ENCODE data around the gene CCDC174. TPM values are rescaled to one million over a fixed set of nuclear protein-coding genes. Genes with fewer than 3 reads are reported as not detected.

CCDC174 gene
- total RNA-seq, 1 experiment from 2014 or later, result 16.0 TPM

DNA sequence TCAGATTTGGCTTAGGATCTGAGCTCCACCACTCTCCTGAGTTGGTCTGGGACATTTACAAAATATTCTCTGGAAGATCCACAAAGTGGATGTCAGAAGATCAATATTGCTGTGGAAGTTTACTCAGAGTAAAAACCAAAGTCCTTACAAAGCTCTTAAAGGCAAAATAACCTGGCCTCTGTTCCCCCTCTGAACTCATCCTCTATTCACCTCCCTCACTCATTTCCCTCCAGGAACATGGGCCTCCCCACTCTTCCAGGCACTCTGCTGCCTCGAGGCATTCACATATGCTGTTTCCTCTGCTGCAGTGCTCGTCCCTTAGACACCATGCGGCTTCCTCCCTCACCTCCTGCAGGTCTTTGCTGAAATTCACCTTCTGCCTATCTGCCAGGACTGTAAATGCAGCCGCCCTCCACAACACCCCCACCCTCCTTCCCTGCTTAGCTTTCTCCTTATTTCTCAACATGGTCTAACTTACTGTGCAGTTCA lies 19.1 kb upstream of the CCDC174 start:
- Mint-ChIP-seq H3K4me1 (peaks cover 7% of the 10 kb centered on the region), H3K36me3 (no peaks in the 10 kb centered on the region), H3K27ac (no peak overlapping the region), H3K27me3 (ENCODE audit: low read depth) (peaks cover 14% of the 10 kb centered on the region), H3K4me3 (no peak overlapping the region), H3K9me3 (peaks cover 9% of the 10 kb centered on the region)
- no peak for DNase-seq (ENCODE audit: low spot score)
- POLR2A ChIA-PET, result no interaction called here
- CTCF ChIA-PET, result interaction anchor here (1.1 to 2.4 kb wide), 8 partner anchors 10 to 288 kb away, joined by 3 to 8 read pairs (median 6); no protein-coding TSS in a partner anchor
- peak; percentile 52 for ATAC-seq
- TF ChIP-seq GRHL2 (CRISPR knock-in tag; IDR thresholded peaks at IDR 0.05; ENCODE audit: insufficient replicate concordance, severe bottlenecking) (no peak), TCF7 (CRISPR knock-in tag; IDR thresholded peaks at IDR 0.05; ENCODE audit: low read depth) (no peak), PRRX2 (CRISPR knock-in tag; IDR thresholded peaks at IDR 0.05) (no peak), NFE2L1 (CRISPR knock-in tag; IDR thresholded peaks at IDR 0.05) (no peak)

DNA sequence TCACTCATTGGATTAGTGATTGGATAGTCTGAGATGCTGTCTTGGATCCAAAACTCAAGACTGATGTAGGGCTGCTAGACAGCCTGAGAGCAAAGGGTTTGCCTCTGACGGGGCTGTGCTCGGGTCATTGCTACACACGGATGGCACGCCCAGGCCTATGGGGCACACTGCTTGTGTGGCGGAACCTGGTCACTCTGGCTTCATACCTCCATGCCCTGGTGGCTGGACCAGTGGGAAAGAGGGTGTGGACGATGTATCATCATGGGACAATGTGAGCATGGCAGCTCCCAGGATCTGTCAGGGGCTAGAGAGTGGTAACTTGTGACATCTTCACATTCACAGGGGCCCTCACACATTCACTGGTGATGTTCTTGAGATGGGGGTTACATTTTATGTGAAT lies 18.1 kb upstream of the CCDC174 start:
- H3K4me1 Mint-ChIP-seq, result peaks cover 7% of the 10 kb centered on the region
- CTCF ChIA-PET, result interaction anchor here (0.6 to 2.2 kb wide), 6 partner anchors 9 to 148 kb away, joined by 3 to 6 read pairs (median 3); no protein-coding TSS in a partner anchor
- no peak for ATAC-seq

More for the DNA sequence above, 18.1 kb upstream of the CCDC174 start:
- DNase-seq (ENCODE audit: low spot score), result no peak
- TF ChIP-seq, protein P1, sequence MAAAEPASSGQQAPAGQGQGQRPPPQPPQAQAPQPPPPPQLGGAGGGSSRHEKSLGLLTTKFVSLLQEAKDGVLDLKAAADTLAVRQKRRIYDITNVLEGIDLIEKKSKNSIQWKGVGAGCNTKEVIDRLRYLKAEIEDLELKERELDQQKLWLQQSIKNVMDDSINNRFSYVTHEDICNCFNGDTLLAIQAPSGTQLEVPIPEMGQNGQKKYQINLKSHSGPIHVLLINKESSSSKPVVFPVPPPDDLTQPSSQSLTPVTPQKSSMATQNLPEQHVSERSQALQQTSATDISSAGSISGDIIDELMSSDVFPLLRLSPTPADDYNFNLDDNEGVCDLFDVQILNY (CRISPR knock-in tag; IDR thresholded peaks at IDR 0.05), result no peak
- TF ChIP-seq RELA (CRISPR knock-in tag; IDR thresholded peaks at IDR 0.05; ENCODE audit: borderline replicate concordance) (no peak), CREB1 (CRISPR knock-in tag; IDR thresholded peaks at IDR 0.05) (no peak), ZNF396 (CRISPR knock-in tag; IDR thresholded peaks at IDR 0.05; ENCODE audit: borderline replicate concordance) (no peak), GTF2I (CRISPR knock-in tag; conservative IDR thresholded peaks at IDR 0.05) (no peak), CBFB (CRISPR knock-in tag; IDR thresholded peaks at IDR 0.05; ENCODE audit: low read depth) (no peak), NFYB (CRISPR knock-in tag; conservative IDR thresholded peaks at IDR 0.05; ENCODE audit: low read depth) (no peak), SOX15 (CRISPR knock-in tag; IDR thresholded peaks at IDR 0.05) (no peak), ATF1 (CRISPR knock-in tag; IDR thresholded peaks at IDR 0.05) (no peak), GABPB1 (CRISPR knock-in tag; IDR thresholded peaks at IDR 0.05) (no peak), ZNF219 (CRISPR knock-in tag; IDR thresholded peaks at IDR 0.05; ENCODE audit: borderline replicate concordance) (no peak), FOXJ3 (CRISPR knock-in tag; IDR thresholded peaks at IDR 0.05; ENCODE audit: borderline replicate concordance) (no peak), JUN (CRISPR knock-in tag; IDR thresholded peaks at IDR 0.05) (no peak), ZNF138 (CRISPR knock-in tag; conservative IDR thresholded peaks at IDR 0.05) (no peak)
- TF ChIP-seq, protein P2, sequence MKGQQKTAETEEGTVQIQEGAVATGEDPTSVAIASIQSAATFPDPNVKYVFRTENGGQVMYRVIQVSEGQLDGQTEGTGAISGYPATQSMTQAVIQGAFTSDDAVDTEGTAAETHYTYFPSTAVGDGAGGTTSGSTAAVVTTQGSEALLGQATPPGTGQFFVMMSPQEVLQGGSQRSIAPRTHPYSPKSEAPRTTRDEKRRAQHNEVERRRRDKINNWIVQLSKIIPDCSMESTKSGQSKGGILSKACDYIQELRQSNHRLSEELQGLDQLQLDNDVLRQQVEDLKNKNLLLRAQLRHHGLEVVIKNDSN (CRISPR knock-in tag; IDR thresholded peaks at IDR 0.05), result no peak
- TF ChIP-seq, protein P3, sequence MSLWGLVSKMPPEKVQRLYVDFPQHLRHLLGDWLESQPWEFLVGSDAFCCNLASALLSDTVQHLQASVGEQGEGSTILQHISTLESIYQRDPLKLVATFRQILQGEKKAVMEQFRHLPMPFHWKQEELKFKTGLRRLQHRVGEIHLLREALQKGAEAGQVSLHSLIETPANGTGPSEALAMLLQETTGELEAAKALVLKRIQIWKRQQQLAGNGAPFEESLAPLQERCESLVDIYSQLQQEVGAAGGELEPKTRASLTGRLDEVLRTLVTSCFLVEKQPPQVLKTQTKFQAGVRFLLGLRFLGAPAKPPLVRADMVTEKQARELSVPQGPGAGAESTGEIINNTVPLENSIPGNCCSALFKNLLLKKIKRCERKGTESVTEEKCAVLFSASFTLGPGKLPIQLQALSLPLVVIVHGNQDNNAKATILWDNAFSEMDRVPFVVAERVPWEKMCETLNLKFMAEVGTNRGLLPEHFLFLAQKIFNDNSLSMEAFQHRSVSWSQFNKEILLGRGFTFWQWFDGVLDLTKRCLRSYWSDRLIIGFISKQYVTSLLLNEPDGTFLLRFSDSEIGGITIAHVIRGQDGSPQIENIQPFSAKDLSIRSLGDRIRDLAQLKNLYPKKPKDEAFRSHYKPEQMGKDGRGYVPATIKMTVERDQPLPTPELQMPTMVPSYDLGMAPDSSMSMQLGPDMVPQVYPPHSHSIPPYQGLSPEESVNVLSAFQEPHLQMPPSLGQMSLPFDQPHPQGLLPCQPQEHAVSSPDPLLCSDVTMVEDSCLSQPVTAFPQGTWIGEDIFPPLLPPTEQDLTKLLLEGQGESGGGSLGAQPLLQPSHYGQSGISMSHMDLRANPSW (CRISPR knock-in tag; conservative IDR thresholded peaks at IDR 0.05; ENCODE audit: low read depth), result no peak
- TF ChIP-seq, protein P4, sequence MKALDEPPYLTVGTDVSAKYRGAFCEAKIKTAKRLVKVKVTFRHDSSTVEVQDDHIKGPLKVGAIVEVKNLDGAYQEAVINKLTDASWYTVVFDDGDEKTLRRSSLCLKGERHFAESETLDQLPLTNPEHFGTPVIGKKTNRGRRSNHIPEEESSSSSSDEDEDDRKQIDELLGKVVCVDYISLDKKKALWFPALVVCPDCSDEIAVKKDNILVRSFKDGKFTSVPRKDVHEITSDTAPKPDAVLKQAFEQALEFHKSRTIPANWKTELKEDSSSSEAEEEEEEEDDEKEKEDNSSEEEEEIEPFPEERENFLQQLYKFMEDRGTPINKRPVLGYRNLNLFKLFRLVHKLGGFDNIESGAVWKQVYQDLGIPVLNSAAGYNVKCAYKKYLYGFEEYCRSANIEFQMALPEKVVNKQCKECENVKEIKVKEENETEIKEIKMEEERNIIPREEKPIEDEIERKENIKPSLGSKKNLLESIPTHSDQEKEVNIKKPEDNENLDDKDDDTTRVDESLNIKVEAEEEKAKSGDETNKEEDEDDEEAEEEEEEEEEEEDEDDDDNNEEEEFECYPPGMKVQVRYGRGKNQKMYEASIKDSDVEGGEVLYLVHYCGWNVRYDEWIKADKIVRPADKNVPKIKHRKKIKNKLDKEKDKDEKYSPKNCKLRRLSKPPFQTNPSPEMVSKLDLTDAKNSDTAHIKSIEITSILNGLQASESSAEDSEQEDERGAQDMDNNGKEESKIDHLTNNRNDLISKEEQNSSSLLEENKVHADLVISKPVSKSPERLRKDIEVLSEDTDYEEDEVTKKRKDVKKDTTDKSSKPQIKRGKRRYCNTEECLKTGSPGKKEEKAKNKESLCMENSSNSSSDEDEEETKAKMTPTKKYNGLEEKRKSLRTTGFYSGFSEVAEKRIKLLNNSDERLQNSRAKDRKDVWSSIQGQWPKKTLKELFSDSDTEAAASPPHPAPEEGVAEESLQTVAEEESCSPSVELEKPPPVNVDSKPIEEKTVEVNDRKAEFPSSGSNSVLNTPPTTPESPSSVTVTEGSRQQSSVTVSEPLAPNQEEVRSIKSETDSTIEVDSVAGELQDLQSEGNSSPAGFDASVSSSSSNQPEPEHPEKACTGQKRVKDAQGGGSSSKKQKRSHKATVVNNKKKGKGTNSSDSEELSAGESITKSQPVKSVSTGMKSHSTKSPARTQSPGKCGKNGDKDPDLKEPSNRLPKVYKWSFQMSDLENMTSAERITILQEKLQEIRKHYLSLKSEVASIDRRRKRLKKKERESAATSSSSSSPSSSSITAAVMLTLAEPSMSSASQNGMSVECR (CRISPR knock-in tag; IDR thresholded peaks at IDR 0.05; ENCODE audit: borderline replicate concordance), result no peak
- TF ChIP-seq, protein P5, sequence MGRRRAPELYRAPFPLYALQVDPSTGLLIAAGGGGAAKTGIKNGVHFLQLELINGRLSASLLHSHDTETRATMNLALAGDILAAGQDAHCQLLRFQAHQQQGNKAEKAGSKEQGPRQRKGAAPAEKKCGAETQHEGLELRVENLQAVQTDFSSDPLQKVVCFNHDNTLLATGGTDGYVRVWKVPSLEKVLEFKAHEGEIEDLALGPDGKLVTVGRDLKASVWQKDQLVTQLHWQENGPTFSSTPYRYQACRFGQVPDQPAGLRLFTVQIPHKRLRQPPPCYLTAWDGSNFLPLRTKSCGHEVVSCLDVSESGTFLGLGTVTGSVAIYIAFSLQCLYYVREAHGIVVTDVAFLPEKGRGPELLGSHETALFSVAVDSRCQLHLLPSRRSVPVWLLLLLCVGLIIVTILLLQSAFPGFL (CRISPR knock-in tag; IDR thresholded peaks at IDR 0.05; ENCODE audit: borderline replicate concordance), result no peak
- TF ChIP-seq, protein P6, sequence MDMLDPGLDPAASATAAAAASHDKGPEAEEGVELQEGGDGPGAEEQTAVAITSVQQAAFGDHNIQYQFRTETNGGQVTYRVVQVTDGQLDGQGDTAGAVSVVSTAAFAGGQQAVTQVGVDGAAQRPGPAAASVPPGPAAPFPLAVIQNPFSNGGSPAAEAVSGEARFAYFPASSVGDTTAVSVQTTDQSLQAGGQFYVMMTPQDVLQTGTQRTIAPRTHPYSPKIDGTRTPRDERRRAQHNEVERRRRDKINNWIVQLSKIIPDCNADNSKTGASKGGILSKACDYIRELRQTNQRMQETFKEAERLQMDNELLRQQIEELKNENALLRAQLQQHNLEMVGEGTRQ (CRISPR knock-in tag; IDR thresholded peaks at IDR 0.05), result no peak
- H3K36me3 Mint-ChIP-seq, result no peaks in the 10 kb centered on the region
- peaks cover 16% of the 10 kb centered on the region for H3K27me3 Mint-ChIP-seq (ENCODE audit: low read depth)
- H3K4me3 Mint-ChIP-seq, result no peak overlapping the region
- peaks cover 2% of the 10 kb centered on the region for H3K9me3 Mint-ChIP-seq
- POLR2A ChIA-PET, result no interaction called here
- no peak overlapping the region for H3K27ac Mint-ChIP-seq
